Testis (tissue), 2 donors: ENCODE measurements around the gene SPTLC3.

Experiments
- POLR2A ChIP-seq: fragments of 450-650 bp; IDR thresholded peaks from one replicate; pipeline ENCODE4 v1.6.1; 2017; ENCODE audit warnings: antibody characterized with exemption, mild to moderate bottlenecking, moderate library complexity
- TF ChIP-seq, protein P1 (sequence below), 3 experiments: fragments of 450-650 bp in 2 of 3; fragments of 200-600 bp in 1 of 3; sonication (generic) in 1 of 3; IDR thresholded peaks; one replicate each; pipeline ENCODE4 v1.5.1; 2016 to 2019; ENCODE audit warnings: antibody characterized with exemption in 3 of 3, mild to moderate bottlenecking in 2 of 3, moderate library complexity in 1 of 3

DNA sequence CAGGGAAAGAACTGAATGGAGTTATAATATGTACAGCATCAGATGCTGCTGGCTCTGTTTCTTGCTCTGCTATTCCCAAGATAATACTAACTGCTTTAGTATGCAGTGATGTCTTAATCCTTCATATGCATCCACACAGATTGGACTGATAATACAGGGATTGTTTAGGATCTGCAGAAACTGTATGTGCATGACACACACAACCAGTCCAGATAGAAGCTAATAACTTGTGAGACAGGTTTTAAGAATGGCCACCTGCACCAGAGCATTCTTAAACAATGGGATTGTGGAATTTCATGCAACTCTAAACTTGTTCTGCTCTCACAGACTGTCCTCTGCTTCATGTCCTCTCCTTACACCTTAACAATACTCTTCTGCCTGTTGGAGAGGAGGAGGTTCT is 90.9 kb downstream of the SPTLC3 start:
- TF ChIP-seq, protein P1, sequence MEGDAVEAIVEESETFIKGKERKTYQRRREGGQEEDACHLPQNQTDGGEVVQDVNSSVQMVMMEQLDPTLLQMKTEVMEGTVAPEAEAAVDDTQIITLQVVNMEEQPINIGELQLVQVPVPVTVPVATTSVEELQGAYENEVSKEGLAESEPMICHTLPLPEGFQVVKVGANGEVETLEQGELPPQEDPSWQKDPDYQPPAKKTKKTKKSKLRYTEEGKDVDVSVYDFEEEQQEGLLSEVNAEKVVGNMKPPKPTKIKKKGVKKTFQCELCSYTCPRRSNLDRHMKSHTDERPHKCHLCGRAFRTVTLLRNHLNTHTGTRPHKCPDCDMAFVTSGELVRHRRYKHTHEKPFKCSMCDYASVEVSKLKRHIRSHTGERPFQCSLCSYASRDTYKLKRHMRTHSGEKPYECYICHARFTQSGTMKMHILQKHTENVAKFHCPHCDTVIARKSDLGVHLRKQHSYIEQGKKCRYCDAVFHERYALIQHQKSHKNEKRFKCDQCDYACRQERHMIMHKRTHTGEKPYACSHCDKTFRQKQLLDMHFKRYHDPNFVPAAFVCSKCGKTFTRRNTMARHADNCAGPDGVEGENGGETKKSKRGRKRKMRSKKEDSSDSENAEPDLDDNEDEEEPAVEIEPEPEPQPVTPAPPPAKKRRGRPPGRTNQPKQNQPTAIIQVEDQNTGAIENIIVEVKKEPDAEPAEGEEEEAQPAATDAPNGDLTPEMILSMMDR (IDR thresholded peaks at IDR 0.05): no peak
- no peak for TF ChIP-seq POLR2A
